Choroid plexus epithelial cell (primary cell): Measurements from ENCODE around the gene CALN1.

Experiments used
- DNase-seq: peaks from one replicate; pipeline ENCODE4 v3.0.0-alpha.2; 2010; ENCODE audit warnings: low read depth
- H3K4me3 ChIP-seq: 2 replicates; pipeline ENCODE4 v1.5.1; 2011; ENCODE audit warnings: low read depth, mild to moderate bottlenecking, control low read depth, low read length, moderate library complexity
- CTCF ChIP-seq: conservative IDR thresholded peaks from 2 replicates; pipeline ENCODE4 v1.5.1; 2011; ENCODE audit warnings: low read depth, mild to moderate bottlenecking, control low read depth, inconsistent platforms, low read length, moderate library complexity

The CALN1 gene

DNA sequence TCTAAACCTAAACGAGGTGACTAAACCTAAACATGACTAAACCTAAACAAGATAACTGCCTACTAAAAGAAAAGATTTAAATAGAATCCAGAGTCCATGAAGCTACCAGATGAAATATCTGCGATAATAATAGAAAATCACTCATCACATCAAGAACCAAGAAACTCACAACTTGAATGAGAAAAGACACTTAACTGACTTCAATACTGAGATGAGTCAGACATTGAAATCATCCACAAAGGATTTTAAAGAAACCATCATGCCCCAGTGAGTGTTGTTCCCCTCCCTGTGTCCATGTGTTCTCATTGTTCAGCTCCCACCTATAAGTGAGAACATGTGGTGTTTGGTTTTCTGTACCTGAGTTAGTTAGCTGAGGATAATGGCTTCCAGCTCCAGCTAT is 416.0 kb downstream of the CALN1 start:
- H3K4me3 ChIP-seq: no peak overlapping the region

GRCh38 chr7:71995111-71995510 is 417.0 kb downstream of the CALN1 start:
- H3K4me3 ChIP-seq: no peak overlapping the region
- no peak for TF ChIP-seq CTCF
- DNase-seq: no peak

More for the DNA sequence above, 416.0 kb downstream of the CALN1 start:
- TF ChIP-seq CTCF: no peak
- DNase-seq: no peak

DNA sequence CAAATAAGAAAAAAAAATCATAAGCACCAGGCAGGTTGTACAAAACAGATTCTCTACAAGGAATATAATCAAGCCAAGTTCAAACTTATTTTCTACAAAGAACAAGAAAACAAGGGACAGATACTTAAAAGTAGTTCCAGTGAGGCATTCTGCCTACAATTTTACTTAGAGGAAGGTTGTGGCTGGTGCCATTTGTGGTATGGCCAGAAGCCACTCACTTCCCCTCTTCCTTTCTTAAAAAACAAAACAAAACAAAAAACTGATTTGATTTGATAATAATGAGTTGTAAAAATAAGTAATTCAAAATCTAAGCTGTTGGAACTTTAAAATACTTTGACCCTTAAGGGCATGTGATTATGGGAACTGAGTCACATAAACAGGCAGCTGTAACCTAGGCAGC is 420.6 kb downstream of the CALN1 start:
- no peak for TF ChIP-seq CTCF
- DNase-seq: no peak
- no peak overlapping the region for H3K4me3 ChIP-seq

DNA sequence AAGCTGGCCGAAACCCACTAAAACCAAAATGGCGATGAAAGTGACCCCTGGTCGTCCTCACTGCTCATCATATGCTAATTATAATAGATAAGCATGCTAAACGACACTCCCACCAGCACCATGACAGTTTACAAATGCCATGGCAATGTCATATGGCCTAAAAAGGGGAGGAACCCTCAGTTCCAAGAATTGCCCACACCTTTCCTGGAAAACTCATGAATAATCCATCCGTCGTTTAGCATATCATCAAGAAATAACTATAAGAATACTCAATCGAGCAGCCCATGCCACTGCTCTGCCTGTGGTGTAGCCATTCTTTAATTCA is 422.0 kb downstream of the CALN1 start:
- H3K4me3 ChIP-seq: no peak overlapping the region
- TF ChIP-seq CTCF: no peak
- DNase-seq: no peak

- no peak overlapping the region for H3K4me3 ChIP-seq
- no peak for TF ChIP-seq CTCF
- no peak for DNase-seq
Measured at GRCh38 chr7:71988201-71988600, 423.9 kb downstream of the CALN1 start.

DNA sequence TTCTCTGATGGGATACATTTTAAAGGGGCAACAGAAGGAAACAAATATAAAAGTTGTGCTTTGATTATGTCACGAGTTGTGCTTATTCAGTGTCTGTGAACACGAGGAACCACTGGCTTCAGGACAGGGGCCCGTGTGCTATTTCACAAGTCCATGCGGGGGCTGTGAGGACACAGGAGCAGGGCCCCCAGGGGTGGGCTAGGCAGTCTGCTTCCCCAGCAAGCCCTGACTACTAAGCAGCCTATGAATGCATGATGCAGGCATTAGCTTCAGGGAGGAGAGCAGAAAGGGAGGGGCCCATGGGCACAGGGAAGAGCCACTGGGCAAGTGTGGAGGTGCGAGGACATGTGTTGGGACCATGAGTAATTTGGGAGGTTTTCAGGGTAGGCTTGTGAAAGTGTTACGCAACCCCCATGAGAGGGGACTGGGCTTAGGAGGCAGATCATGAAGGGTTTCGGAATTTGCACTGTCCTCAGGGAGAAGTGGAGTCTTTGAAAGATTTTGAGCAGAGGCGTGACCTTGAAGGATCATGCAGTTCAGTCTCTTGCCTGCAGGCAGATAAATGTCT is 424.9 kb downstream of the CALN1 start:
- no peak overlapping the region for H3K4me3 ChIP-seq
- no peak for TF ChIP-seq CTCF
- no peak for DNase-seq

- TF ChIP-seq CTCF: no peak
- no peak overlapping the region for H3K4me3 ChIP-seq
- no peak for DNase-seq
Measured at GRCh38 chr7:71984348-71984747, 427.8 kb downstream of the CALN1 start.
